ENCODE measurements around the gene FOXL2NB.

DNA sequence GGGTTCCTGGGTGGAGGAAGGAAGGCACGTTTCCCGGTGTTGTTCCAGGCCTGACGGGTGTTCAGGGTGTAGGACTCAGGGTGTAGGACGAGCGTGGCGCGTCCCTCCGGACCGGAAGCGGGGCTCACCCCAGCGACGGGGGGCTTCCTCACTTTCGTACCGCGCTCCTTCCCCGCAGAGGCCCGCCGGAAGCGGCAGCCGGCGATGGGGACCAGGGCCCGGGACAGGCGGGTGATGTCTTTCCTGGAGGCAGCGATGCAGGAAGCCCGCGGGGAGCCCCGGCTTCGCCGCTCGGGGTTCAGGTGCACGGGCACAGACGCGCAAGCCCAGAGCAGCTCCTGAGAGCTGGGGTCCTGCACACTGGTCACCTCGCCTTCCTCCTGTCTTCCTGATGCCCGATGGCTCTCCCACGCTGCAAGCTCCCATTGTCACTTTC lies 13.4 kb downstream of the FOXL2NB start:
- no peak for TF ChIP-seq CTCF (IDR thresholded peaks at IDR 0.05; ENCODE audit: insufficient read depth, low read length, poor library complexity, severe bottlenecking)
- TF ChIP-seq EZH2phosphoT487 (conservative IDR thresholded peaks at IDR 0.05; ENCODE audit: low read length), result no peak

All from SU-DHL-6 (cell line).